ENCODE results near the gene TMEM234.

The TMEM234 gene

GRCh38 chr1:32184650-32185049 is 37.5 kb downstream of the TMEM234 start:
- Histone ChIP-seq H3K9me3 (no peaks in the 10 kb centered on the region), H3K4me3 (ENCODE audit: low read depth, low read length) (no peak overlapping the region), H3K27me3 (no peaks in the 10 kb centered on the region), H3K36me3 (peaks cover 41% of the 10 kb centered on the region), H3K4me1 (no peaks in the 10 kb centered on the region)
- no peak for TF ChIP-seq CTCF (IDR thresholded peaks at IDR 0.05; ENCODE audit: low read depth, low read length)
- DNase-seq: no peak

GRCh38 chr1:32182060-32182459 is 40.1 kb downstream of the TMEM234 start:
- H3K4me1 ChIP-seq: no peaks in the 10 kb centered on the region
- H3K27me3 ChIP-seq: no peaks in the 10 kb centered on the region
- no peak for TF ChIP-seq CTCF (IDR thresholded peaks at IDR 0.05; ENCODE audit: low read depth, low read length)
- no peak overlapping the region for H3K4me3 ChIP-seq (ENCODE audit: low read depth, low read length)
- no peaks in the 10 kb centered on the region for H3K9me3 ChIP-seq
- peaks cover 28% of the 10 kb centered on the region for H3K36me3 ChIP-seq
- DNase-seq: no peak

- no peak overlapping the region for H3K4me3 ChIP-seq (ENCODE audit: low read depth, low read length)
- TF ChIP-seq CTCF (IDR thresholded peaks at IDR 0.05; ENCODE audit: low read depth, low read length): no peak
- no peaks in the 10 kb centered on the region for H3K9me3 ChIP-seq
- H3K36me3 ChIP-seq: peaks cover 25% of the 10 kb centered on the region
- no peak for DNase-seq
- H3K4me1 ChIP-seq: no peaks in the 10 kb centered on the region
- H3K27me3 ChIP-seq: no peaks in the 10 kb centered on the region
Observed at GRCh38 chr1:32181563-32181962, 40.6 kb downstream of the TMEM234 start.

- Histone ChIP-seq H3K27me3 (no peaks in the 10 kb centered on the region), H3K9me3 (no peaks in the 10 kb centered on the region), H3K36me3 (peaks cover 20% of the 10 kb centered on the region), H3K4me3 (ENCODE audit: low read depth, low read length) (peak overlapping the region; percentile 73), H3K4me1 (no peaks in the 10 kb centered on the region)
- no peak for DNase-seq
- TF ChIP-seq CTCF (IDR thresholded peaks at IDR 0.05; ENCODE audit: low read depth, low read length): no peak
Observed at GRCh38 chr1:32181065-32181464, 41.1 kb downstream of the TMEM234 start.

- no peaks in the 10 kb centered on the region for H3K9me3 ChIP-seq
- peak; percentile 57 for DNase-seq
- H3K4me1 ChIP-seq: no peaks in the 10 kb centered on the region
- peak overlapping the region; percentile 73 for H3K4me3 ChIP-seq (ENCODE audit: low read depth, low read length)
- no peaks in the 10 kb centered on the region for H3K27me3 ChIP-seq
- H3K36me3 ChIP-seq: peaks cover 20% of the 10 kb centered on the region
- no peak for TF ChIP-seq CTCF (IDR thresholded peaks at IDR 0.05; ENCODE audit: low read depth, low read length)
Observed at GRCh38 chr1:32180186-32181060, 41.7 kb downstream of the TMEM234 start.

GRCh38 chr1:32179443-32180185 is 42.5 kb downstream of the TMEM234 start, which contains the start of gene TXLNA:
Gene TXLNA, plus strand, starts transcription at chr1:32179675. Its CDS starts 671 bp downstream, at chr1:32180346.
- H3K27me3 ChIP-seq: no peaks in the 10 kb centered on the region
- H3K9me3 ChIP-seq: no peaks in the 10 kb centered on the region
- peak within 1 kb of the TSS; percentile 73 for H3K4me3 ChIP-seq (ENCODE audit: low read depth, low read length)
- H3K36me3 ChIP-seq: peaks cover 17% of the 10 kb centered on the region
- H3K4me1 ChIP-seq: no peaks in the 10 kb centered on the region
- peak; percentile 89 for DNase-seq
- TF ChIP-seq CTCF (IDR thresholded peaks at IDR 0.05; ENCODE audit: low read depth, low read length): no peak
